ENCODE results near the gene CYSTM1. TPM values are rescaled to one million over a fixed set of nuclear protein-coding genes. Genes with fewer than 3 reads are reported as not detected.

The CYSTM1 gene
- total RNA-seq, 2 donors from 2014 or later = 61.7 to 74.6 TPM

- ATAC-seq = no peak
These were observed 8.1 kb upstream of the CYSTM1 start for GRCh38 chr5:140166911-140167310.

GRCh38 chr5:140168371-140168770 lies 6.6 kb upstream of the CYSTM1 start:
- ATAC-seq (no peak), DNase-seq (no peak)
- intact Hi-C loops (cut with DNase I) = no loop called here

More at GRCh38 chr5:140166911-140167310, 8.1 kb upstream of the CYSTM1 start:
- DNase-seq = no peak
- intact Hi-C loops (cut with DNase I) = no loop called here

GRCh38 chr5:140169410-140169809 lies 5.6 kb upstream of the CYSTM1 start:
- intact Hi-C loops (cut with DNase I) = no loop called here
- ATAC-seq = no peak
- no peak for DNase-seq

- ATAC-seq (no peak), DNase-seq (no peak)
- intact Hi-C loops (cut with DNase I) = loop anchor here in 1 of 2 donors (10.0 kb wide), 2 partner anchors 72 to 182 kb away; no protein-coding TSS in a partner anchor
These were observed 2.5 kb upstream of the CYSTM1 start for GRCh38 chr5:140172483-140172882.

- DNase-seq (no peak), ATAC-seq (no peak)
- intact Hi-C loops (cut with DNase I) = loop anchor here in 1 of 2 donors (10.0 kb wide), 2 partner anchors 71 to 181 kb away; no protein-coding TSS in a partner anchor
These were observed 974 bp upstream of the CYSTM1 start for GRCh38 chr5:140174014-140174413.

- DNase-seq (peak; percentile 85), ATAC-seq (peak; percentile 68 to 69)
- intact Hi-C loops (cut with DNase I) = loop anchor here (5.0 to 10.0 kb wide), 3 partner anchors 69 to 179 kb away; partner anchors contain the start of gene HBEGF (in 1 of the 2)
These were observed 511 bp downstream of the CYSTM1 start for GRCh38 chr5:140175367-140176030.

GRCh38 chr5:140176031-140176387 lies 1.0 kb downstream of the CYSTM1 start:
- intact Hi-C loops (cut with DNase I) = loop anchor here (5.0 to 10.0 kb wide), 3 partner anchors 69 to 179 kb away; partner anchors contain the start of gene HBEGF (in 1 of the 2)
- ATAC-seq = no peak
- no peak for DNase-seq

GRCh38 chr5:140178086-140178410 lies 3.1 kb downstream of the CYSTM1 start:
- intact Hi-C loops (cut with DNase I) = loop anchor here (5.0 to 10.0 kb wide), 3 partner anchors 67 to 177 kb away; partner anchors contain the start of gene HBEGF (in 1 of the 2)
- ATAC-seq (no peak), DNase-seq (no peak)

- DNase-seq (no peak), ATAC-seq (no peak)
- intact Hi-C loops (cut with DNase I) = loop anchor here (5.0 to 10.0 kb wide), 3 partner anchors 66 to 176 kb away; partner anchors contain the start of gene HBEGF (in 1 of the 2)
These were observed 3.6 kb downstream of the CYSTM1 start for GRCh38 chr5:140178482-140179116.

GRCh38 chr5:140181002-140181483 lies 6.1 kb downstream of the CYSTM1 start:
- DNase-seq (no peak), ATAC-seq (no peak)
- intact Hi-C loops (cut with DNase I) = loop anchor here in 1 of 2 donors (5.0 kb wide), 1 partner anchor 41 kb away; no protein-coding TSS in a partner anchor

GRCh38 chr5:140181525-140181924 lies 6.5 kb downstream of the CYSTM1 start:
- intact Hi-C loops (cut with DNase I) = loop anchor here in 1 of 2 donors (5.0 kb wide), 1 partner anchor 41 kb away; no protein-coding TSS in a partner anchor
- DNase-seq = no peak

GRCh38 chr5:140182075-140182711 lies 7.2 kb downstream of the CYSTM1 start:
- DNase-seq = peak; percentile 31
- peak; percentile 24 to 65 for ATAC-seq
- intact Hi-C loops (cut with DNase I) = loop anchor here in 1 of 2 donors (5.0 kb wide), 1 partner anchor 40 kb away; no protein-coding TSS in a partner anchor

More at GRCh38 chr5:140181525-140181924, 6.5 kb downstream of the CYSTM1 start:
- no peak for ATAC-seq

- ATAC-seq (peak; percentile 77 to 81), DNase-seq (peak; percentile 47)
- intact Hi-C loops (cut with DNase I) = loop anchor here in 1 of 2 donors (5.0 kb wide), 1 partner anchor 39 kb away; no protein-coding TSS in a partner anchor
These were observed 7.9 kb downstream of the CYSTM1 start for GRCh38 chr5:140182803-140183367.

- no peak for DNase-seq
- intact Hi-C loops (cut with DNase I) = no loop called here
- no peak for ATAC-seq
These were observed 10.4 kb downstream of the CYSTM1 start for GRCh38 chr5:140185409-140185808.

GRCh38 chr5:140186267-140186671 lies 11.3 kb downstream of the CYSTM1 start:
- DNase-seq (no peak), ATAC-seq (no peak)
- intact Hi-C loops (cut with DNase I) = no loop called here

GRCh38 chr5:140189253-140189652 lies 14.3 kb downstream of the CYSTM1 start:
- ATAC-seq = no peak
- no peak for DNase-seq
- intact Hi-C loops (cut with DNase I) = no loop called here

- ATAC-seq (peak; percentile 59 to 74), DNase-seq (no peak)
- intact Hi-C loops (cut with DNase I) = no loop called here
These were observed 15.2 kb downstream of the CYSTM1 start for GRCh38 chr5:140189977-140190871.

GRCh38 chr5:140190872-140191218 lies 15.9 kb downstream of the CYSTM1 start:
- no peak for ATAC-seq
- DNase-seq = no peak
- intact Hi-C loops (cut with DNase I) = no loop called here

Measured in left cardiac atrium (tissue), 4 donors.